HepG2 (cell line): ENCODE data around the gene ACAA2. TPM values are rescaled to one million over a fixed set of nuclear protein-coding genes. Genes with fewer than 3 reads are reported as not detected.

Experiments used
- ATAC-seq: fragments of 200-7000 bp; cut with Tn5 transposase; 3 replicates; pipeline ENCODE4 v1.9.1; 2020; ENCODE audit warnings: mild to moderate bottlenecking, moderate library complexity
- BruUV-seq: library from RNA; stranded (reverse); fragments of 400-500 nt; replicated peaks from 2 replicates; lab custom pipeline; 2021; lab: Mats Ljungman, UMichigan
- CTCF ChIA-PET: fragments of 300-600 bp; formaldehyde crosslinking; extraction: SDS; loops from one replicate; lab custom pipeline; 2021; ENCODE audit warnings: low total read pairs, inconsistent platforms, low intra/inter-chr PET ratio; lab: Yijun Ruan, JAX
- POLR2A ChIA-PET: fragments of 350-600 bp; sonication (Branson Sonifier 250); formaldehyde crosslinking; loops from one replicate; lab custom pipeline; 2020; ENCODE audit warnings: antibody characterized with exemption, inconsistent platforms; lab: Yijun Ruan, JAX
- DNase-seq: peaks from one replicate; pipeline ENCODE4 v3.0.0-alpha.2; 2015; ENCODE audit warnings: low spot score
- FAIRE-seq: peaks from 3 replicates; lab custom pipeline; 2011; peaks lifted over from hg19 to GRCh38; lab: Jason Lieb, UNC
- H2AFZ ChIP-seq: one replicate; pipeline ENCODE4 v1.6.1; 2011; ENCODE audit warnings: low read length, inconsistent platforms
- H3K27ac ChIP-seq: fragments of 300-600 bp; 3 replicates; pipeline ENCODE4 v1.8.0; 2011; ENCODE audit warnings: mixed run types, mild to moderate bottlenecking, mixed read lengths, low read length, inconsistent platforms; ENCODE audit not compliant: insufficient read depth; ENCODE audit errors: extremely low read length
- H3K27me3 ChIP-seq, 2 experiments: fragments of 200-600 bp in 1 of 2; 2 replicates in 1 of 2; 3 replicates in 1 of 2; pipeline versions ENCODE4 v1.6.0 to v1.8.0; 2011; ENCODE audit warnings: low read length in 2 of 2, mild to moderate bottlenecking in 2 of 2, moderate library complexity in 2 of 2, inconsistent platforms in 1 of 2; ENCODE audit not compliant: insufficient read depth in 2 of 2, control insufficient read depth in 1 of 2
- H3K36me3 ChIP-seq, 2 experiments: fragments of 200-600 bp in 1 of 2; replicated peaks in 1 of 2; 2 replicates in 1 of 2; 3 replicates in 1 of 2; pipeline versions ENCODE4 v1.5.1 to v1.8.0; 2011; ENCODE audit warnings: low read length in 2 of 2, inconsistent platforms in 1 of 2; ENCODE audit not compliant: insufficient read depth in 2 of 2, control insufficient read depth in 1 of 2
- H3K4me1 ChIP-seq: 2 replicates; pipeline ENCODE4 v1.5.1; 2012; ENCODE audit warnings: low read length, inconsistent platforms; ENCODE audit not compliant: insufficient read depth
- H3K4me2 ChIP-seq: 2 replicates; pipeline ENCODE4 v1.6.0; 2011; ENCODE audit warnings: low read depth, low read length, inconsistent platforms
- H3K4me3 ChIP-seq, 3 experiments: fragments of 200-600 bp in 1 of 3; sonication (generic), shearing (Covaris generic) in 1 of 3; replicated peaks in 1 of 3; 2 replicates each; pipeline ENCODE4 v1.5.1; 2011 to 2016; ENCODE audit warnings: low read length in 3 of 3, inconsistent platforms in 2 of 3, low read depth in 2 of 3, mild to moderate bottlenecking in 2 of 3, control low read depth in 1 of 3, mixed read lengths in 1 of 3; ENCODE audit not compliant: insufficient read depth in 1 of 3
- H3K79me2 ChIP-seq: one replicate; pipeline ENCODE4 v1.6.1; 2011; ENCODE audit warnings: low read length, inconsistent platforms; ENCODE audit not compliant: insufficient read depth
- H3K9ac ChIP-seq: 2 replicates; pipeline ENCODE4 v1.6.0; 2011; ENCODE audit warnings: mild to moderate bottlenecking, low read depth, low read length, inconsistent platforms; ENCODE audit not compliant: insufficient read depth
- H3K9me3 ChIP-seq: 2 replicates; pipeline ENCODE4 v1.5.1; 2012; ENCODE audit warnings: mild to moderate bottlenecking, low read length
- H4K20me1 ChIP-seq: 2 replicates; pipeline ENCODE4 v1.6.0; 2011; ENCODE audit warnings: inconsistent platforms, mild to moderate bottlenecking, low read length, moderate library complexity; ENCODE audit not compliant: insufficient read depth
- ATF1 ChIP-seq: IDR thresholded peaks from 2 replicates; pipeline ENCODE4 v1.6.1; 2016; ENCODE audit warnings: mild to moderate bottlenecking, control low read depth
- CEBPG ChIP-seq: IDR thresholded peaks from 2 replicates; pipeline ENCODE4 v1.6.1; 2016
- GRHL1 ChIP-seq: sonication (generic); formaldehyde crosslinking; conservative IDR thresholded peaks from 2 replicates; pipeline ENCODE4 v1.8.0; 2022; ENCODE audit warnings: missing genetic modification reagents
- MXD4 ChIP-seq: IDR thresholded peaks from 2 replicates; pipeline ENCODE4 v1.6.1; 2016; ENCODE audit warnings: mild to moderate bottlenecking, missing biosample characterization, missing genetic modification reagents
- NFIB ChIP-seq: sonication (generic); formaldehyde crosslinking; IDR thresholded peaks from 2 replicates; pipeline ENCODE4 v1.9.0; 2021; ENCODE audit warnings: missing genetic modification reagents, mild to moderate bottlenecking, borderline replicate concordance
- TOE1 ChIP-seq: sonication (generic); formaldehyde crosslinking; IDR thresholded peaks from 2 replicates; pipeline ENCODE4 v1.4.0; 2020; ENCODE audit warnings: mild to moderate bottlenecking, missing genetic modification reagents
- YY1 ChIP-seq: IDR thresholded peaks from 2 replicates; pipeline ENCODE4 v1.6.1; 2011; ENCODE audit warnings: low read length, low read depth, moderate library complexity, mild to moderate bottlenecking; ENCODE audit not compliant: insufficient read depth, insufficient replicate concordance
- ZFP62 ChIP-seq: sonication (generic); formaldehyde crosslinking; IDR thresholded peaks from 2 replicates; pipeline ENCODE4 v1.4.0; 2020; ENCODE audit warnings: missing genetic modification reagents
- ZMYM2 ChIP-seq: sonication (generic); formaldehyde crosslinking; IDR thresholded peaks from 2 replicates; pipeline ENCODE4 v1.8.0; 2022; ENCODE audit warnings: mild to moderate bottlenecking, missing genetic modification reagents
- ZNF124 ChIP-seq: sonication (generic); formaldehyde crosslinking; IDR thresholded peaks from 2 replicates; pipeline ENCODE4 v1.4.0; 2020; ENCODE audit warnings: missing genetic modification reagents
- ZNF672 ChIP-seq: sonication (generic); formaldehyde crosslinking; IDR thresholded peaks from 2 replicates; pipeline ENCODE4 v1.8.1; 2022; ENCODE audit warnings: missing genetic modification reagents
- ZNF704 ChIP-seq: sonication (generic); formaldehyde crosslinking; IDR thresholded peaks from 2 replicates; pipeline ENCODE4 v1.8.1; 2023; ENCODE audit warnings: mild to moderate bottlenecking, inconsistent platforms, moderate library complexity, missing genetic modification reagents, borderline replicate concordance
- ZNF710 ChIP-seq: sonication (generic); formaldehyde crosslinking; IDR thresholded peaks from 2 replicates; pipeline ENCODE4 v1.5.0; 2020; ENCODE audit warnings: mild to moderate bottlenecking, missing genetic modification reagents, borderline replicate concordance
- ZNF770 ChIP-seq: sonication (generic); formaldehyde crosslinking; IDR thresholded peaks from 2 replicates; pipeline ENCODE4 v1.5.0; 2020; ENCODE audit warnings: mild to moderate bottlenecking, missing genetic modification reagents
- ZNF790 ChIP-seq: sonication (generic); formaldehyde crosslinking; IDR thresholded peaks from 2 replicates; pipeline ENCODE4 v1.8.0; 2022; ENCODE audit warnings: missing genetic modification reagents, mild to moderate bottlenecking, borderline replicate concordance
- WGBS: methylation state at CpG from one replicate; pipeline ENCODE4 v1.1.6; 2017; ENCODE audit warnings: low lambda C conversion rate; 5-methylcytosine and 5-hydroxymethylcytosine counted together
- in situ Hi-C: cut with HindIII; loops from 2 replicates; pipeline ENCODE4 v1.10.0; 2017; ENCODE audit warnings: low pct_unique_long_range_greater_than_20kb; ENCODE audit not compliant: extremely low pct_ligation_motif_present
- intact Hi-C: fragments of 100-400 bp; cut with micrococcal nuclease; formaldehyde crosslinking; loops from one replicate; pipeline ENCODE4 v1.10.0; 2022; ENCODE audit not compliant: unreplicated experiment
- polyA plus RNA-seq, 8 experiments: library from polyadenylated mRNA; depleted of rRNA in 3 of 8; stranded (reverse) in 7 of 8; unstranded in 1 of 8; fragments of >200 nt; fragmentation: Illumina TruSeq in 4 of 8; extraction: Trizol in 4 of 8; gene quantifications; 2 replicates each; pipeline versions ENCODE4 v1.2.1 to v1.2.3, GENCODE V29; 2011 to 2016; ENCODE audit warnings: low read depth in 4 of 8, missing spikeins in 1 of 8, mixed read lengths in 1 of 8; ENCODE audit not compliant: insufficient read depth in 1 of 8
- total RNA-seq, 5 experiments: library from RNA; depleted of rRNA; stranded (reverse); fragments of >200 nt; fragmentation: Illumina TruSeq; extraction: Trizol; gene quantifications; 2 replicates each; pipeline ENCODE4 v1.2.3, GENCODE V29; 2016; ENCODE audit warnings: low read depth in 1 of 5

The ACAA2 gene
- total and polyA plus RNA-seq, 2 of the 13 experiments (the other 11 are each of a cell fraction or from before 2014, with no cell fraction given), result 51.6 to 182 TPM

- no peak for TF ChIP-seq ZNF770 (CRISPR knock-in tag)
- no peak for TF ChIP-seq ZMYM2
- no peak for TF ChIP-seq CEBPG (CRISPR knock-in tag)
- no peak for TF ChIP-seq ZNF790 (CRISPR knock-in tag)
- no peak for TF ChIP-seq GRHL1
- TF ChIP-seq ZNF124 (CRISPR knock-in tag), result no peak
- no peak for TF ChIP-seq ATF1
- no peak for TF ChIP-seq ZFP62 (CRISPR knock-in tag)
Measured at GRCh38 chr18:49795612-49796552, 17.5 kb downstream of the ACAA2 start (continued).

GRCh38 chr18:49794743-49795142 is 18.6 kb downstream of the ACAA2 start:
- in situ Hi-C loops (no loop called here), intact Hi-C loops (no loop called here)
- no peak overlapping the region for H3K4me3 ChIP-seq
- DNase-seq (no peak), FAIRE-seq (no peak), ATAC-seq (no peak)
- H3K27ac ChIP-seq, result no peak overlapping the region
- ChIA-PET POLR2A (no interaction called here), CTCF (no interaction called here)
- H3K27me3 ChIP-seq, result no peaks in the 10 kb centered on the region
- 94% methylated on average over 3 of the region's 3 CpGs for whole genome bisulfite sequencing
- H4K20me1 ChIP-seq, result no peaks in the 10 kb centered on the region
- BruUV-seq, result no TSS peak
- H3K9ac ChIP-seq, result no peak overlapping the region
- H3K36me3 ChIP-seq, result peaks cover 14 to 72% of the 10 kb centered on the region in 2 experiments
- H3K4me1 ChIP-seq, result no peaks in the 10 kb centered on the region
- no peaks in the 10 kb centered on the region for H3K79me2 ChIP-seq
- H3K4me2 ChIP-seq, result no peak overlapping the region
- H3K9me3 ChIP-seq, result no peaks in the 10 kb centered on the region
- H2AFZ ChIP-seq, result no peak overlapping the region
- TF ChIP-seq MXD4 (CRISPR knock-in tag) (no peak), ZNF704 (CRISPR knock-in tag) (no peak), ZNF672 (CRISPR knock-in tag) (no peak), TOE1 (no peak), NFIB (no peak), ZNF710 (CRISPR knock-in tag) (no peak), ZMYM2 (no peak), YY1 (no peak)
